ENCODE results near the gene MYO1B. TPM values are rescaled to one million over a fixed set of nuclear protein-coding genes. Genes with fewer than 3 reads are reported as not detected.

The MYO1B gene
- polyA plus RNA-seq, 3 donors = 0.01 TPM; not detected in 2

DNA sequence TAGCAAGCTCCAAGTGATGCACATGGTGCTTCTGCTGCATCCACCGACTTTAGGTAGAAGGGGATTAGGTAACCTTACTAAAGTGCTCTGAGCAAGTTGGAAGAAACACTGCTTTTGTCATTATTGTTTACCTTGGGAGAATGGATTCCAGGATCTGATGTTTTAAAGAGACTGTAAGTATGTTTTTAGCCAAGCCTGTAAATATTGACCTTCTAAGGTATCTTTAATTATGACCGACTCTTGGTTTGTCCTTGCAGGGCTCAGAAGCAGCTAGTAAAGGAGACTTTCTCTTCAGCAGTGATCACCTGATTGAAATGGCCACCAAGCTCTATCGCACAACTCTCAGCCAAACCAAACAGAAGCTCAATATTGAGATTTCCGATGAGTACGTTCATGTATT lies 170.7 kb downstream of the MYO1B start:
- H3K4me1 Mint-ChIP-seq = no peaks in the 10 kb centered on the region
- H3K4me1 ChIP-seq (ENCODE audit: control insufficient read depth in 1 of 2, insufficient read depth in 2 of 2, low read length in 2 of 2) = no peaks in the 10 kb centered on the region
- no peaks in the 10 kb centered on the region for H3K79me2 ChIP-seq (ENCODE audit: insufficient read depth, low read length)
- H4K20me1 ChIP-seq (ENCODE audit: insufficient read depth, low read length) = no peaks in the 10 kb centered on the region
- H3K27me3 Mint-ChIP-seq (ENCODE audit: low read depth in 3 of 3) = no peaks in the 10 kb centered on the region
- H3K36me3 Mint-ChIP-seq = no peaks in the 10 kb centered on the region
- H3K27me3 ChIP-seq (ENCODE audit: control insufficient read depth in 2 of 2, insufficient read depth in 2 of 2, low read length in 2 of 2) = no peaks in the 10 kb centered on the region
- no peak overlapping the region for H3K27ac ChIP-seq (ENCODE audit: low read depth in 1 of 2, low read length in 2 of 2)
- TF ChIP-seq, protein P1, sequence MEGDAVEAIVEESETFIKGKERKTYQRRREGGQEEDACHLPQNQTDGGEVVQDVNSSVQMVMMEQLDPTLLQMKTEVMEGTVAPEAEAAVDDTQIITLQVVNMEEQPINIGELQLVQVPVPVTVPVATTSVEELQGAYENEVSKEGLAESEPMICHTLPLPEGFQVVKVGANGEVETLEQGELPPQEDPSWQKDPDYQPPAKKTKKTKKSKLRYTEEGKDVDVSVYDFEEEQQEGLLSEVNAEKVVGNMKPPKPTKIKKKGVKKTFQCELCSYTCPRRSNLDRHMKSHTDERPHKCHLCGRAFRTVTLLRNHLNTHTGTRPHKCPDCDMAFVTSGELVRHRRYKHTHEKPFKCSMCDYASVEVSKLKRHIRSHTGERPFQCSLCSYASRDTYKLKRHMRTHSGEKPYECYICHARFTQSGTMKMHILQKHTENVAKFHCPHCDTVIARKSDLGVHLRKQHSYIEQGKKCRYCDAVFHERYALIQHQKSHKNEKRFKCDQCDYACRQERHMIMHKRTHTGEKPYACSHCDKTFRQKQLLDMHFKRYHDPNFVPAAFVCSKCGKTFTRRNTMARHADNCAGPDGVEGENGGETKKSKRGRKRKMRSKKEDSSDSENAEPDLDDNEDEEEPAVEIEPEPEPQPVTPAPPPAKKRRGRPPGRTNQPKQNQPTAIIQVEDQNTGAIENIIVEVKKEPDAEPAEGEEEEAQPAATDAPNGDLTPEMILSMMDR (IDR thresholded peaks at IDR 0.05) = no peak
- no peaks in the 10 kb centered on the region for H3K9me3 Mint-ChIP-seq
- no peak overlapping the region for H3K9ac ChIP-seq (ENCODE audit: insufficient read depth, low read length, poor library complexity, severe bottlenecking)
- H3K36me3 ChIP-seq (replicated peaks in 1 of 2; ENCODE audit: control insufficient read depth in 1 of 2, insufficient read depth in 2 of 2, low read length in 2 of 2) = no peaks in the 10 kb centered on the region
- no peak overlapping the region for H3K4me3 Mint-ChIP-seq
- no peak overlapping the region for H3K4me2 ChIP-seq (replicated peaks; ENCODE audit: extremely low read depth, low read length, poor library complexity, severe bottlenecking)
- intact Hi-C loops (cut with micrococcal nuclease) = no loop called here
- no peak overlapping the region for H3K27ac Mint-ChIP-seq
- H3K9me3 ChIP-seq (replicated peaks in 1 of 2; ENCODE audit: control insufficient read depth in 1 of 2, insufficient read depth in 1 of 2, low read length in 2 of 2) = no peaks in the 10 kb centered on the region
- H3K4me3 ChIP-seq (replicated peaks in 1 of 3; ENCODE audit: low read depth in 2 of 3, low read length in 3 of 3) = no peak overlapping the region
- no peak for DNase-seq
- no peak overlapping the region for H2AFZ ChIP-seq (ENCODE audit: insufficient read depth, low read depth, low read length, poor library complexity, severe bottlenecking)
- 100% methylated on average over 1 of the region's 5 CpGs for WGBS (ENCODE audit: insufficient coverage)

DNA sequence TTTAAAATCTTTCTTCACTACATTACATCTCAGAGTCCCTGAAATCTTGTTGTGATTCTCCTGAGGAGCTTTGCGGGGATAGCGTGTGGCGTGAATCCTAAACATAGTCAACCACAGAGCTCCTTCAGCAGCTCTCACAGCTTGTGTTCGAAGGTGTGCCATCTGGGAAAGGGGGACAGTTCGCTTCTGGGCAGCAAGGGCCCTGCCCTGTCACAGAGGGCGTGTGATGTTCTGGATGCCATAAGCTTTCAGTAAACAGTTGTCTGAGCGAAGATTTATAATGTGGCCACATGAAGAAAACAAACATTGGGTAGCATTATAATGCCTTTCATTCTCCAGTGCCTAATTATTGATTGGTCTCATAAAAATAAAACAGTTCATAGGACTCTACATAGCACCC lies 172.5 kb downstream of the MYO1B start:
- no peaks in the 10 kb centered on the region for H3K4me1 Mint-ChIP-seq
- H3K27ac ChIP-seq (ENCODE audit: low read depth in 1 of 2, low read length in 2 of 2) = no peak overlapping the region
- no peaks in the 10 kb centered on the region for H3K27me3 ChIP-seq (ENCODE audit: control insufficient read depth in 2 of 2, insufficient read depth in 2 of 2, low read length in 2 of 2)
- no peak overlapping the region for H2AFZ ChIP-seq (ENCODE audit: insufficient read depth, low read depth, low read length, poor library complexity, severe bottlenecking)
- H3K9ac ChIP-seq (ENCODE audit: insufficient read depth, low read length, poor library complexity, severe bottlenecking) = no peak overlapping the region
- no peaks in the 10 kb centered on the region for H4K20me1 ChIP-seq (ENCODE audit: insufficient read depth, low read length)
- 90% methylated on average over 2 of the region's 7 CpGs for WGBS (ENCODE audit: insufficient coverage)
- no peak overlapping the region for H3K4me3 ChIP-seq (replicated peaks in 1 of 3; ENCODE audit: low read depth in 2 of 3, low read length in 3 of 3)
- no peak for DNase-seq
- no peaks in the 10 kb centered on the region for H3K36me3 Mint-ChIP-seq
- no peak overlapping the region for H3K27ac Mint-ChIP-seq
- H3K9me3 Mint-ChIP-seq = no peaks in the 10 kb centered on the region
- no peaks in the 10 kb centered on the region for H3K27me3 Mint-ChIP-seq (ENCODE audit: low read depth in 3 of 3)
- H3K79me2 ChIP-seq (ENCODE audit: insufficient read depth, low read length) = no peaks in the 10 kb centered on the region
- H3K4me1 ChIP-seq (ENCODE audit: control insufficient read depth in 1 of 2, insufficient read depth in 2 of 2, low read length in 2 of 2) = no peaks in the 10 kb centered on the region
- intact Hi-C loops (cut with micrococcal nuclease) = no loop called here
- H3K4me3 Mint-ChIP-seq = no peak overlapping the region
- H3K9me3 ChIP-seq (replicated peaks in 1 of 2; ENCODE audit: control insufficient read depth in 1 of 2, insufficient read depth in 1 of 2, low read length in 2 of 2) = no peaks in the 10 kb centered on the region
- TF ChIP-seq, protein P1 (IDR thresholded peaks at IDR 0.05) = no peak
- H3K36me3 ChIP-seq (replicated peaks in 1 of 2; ENCODE audit: control insufficient read depth in 1 of 2, insufficient read depth in 2 of 2, low read length in 2 of 2) = no peaks in the 10 kb centered on the region
- H3K4me2 ChIP-seq (replicated peaks; ENCODE audit: extremely low read depth, low read length, poor library complexity, severe bottlenecking) = no peak overlapping the region

All from CD14-positive monocyte (primary cell).